ENCODE results near the gene SMG6.

SMG6 gene

GRCh38 chr17:2041561-2042389, 261.8 kb downstream of the SMG6 start, which contains the start of gene OVCA2 (continued):
- TF ChIP-seq, protein P1, sequence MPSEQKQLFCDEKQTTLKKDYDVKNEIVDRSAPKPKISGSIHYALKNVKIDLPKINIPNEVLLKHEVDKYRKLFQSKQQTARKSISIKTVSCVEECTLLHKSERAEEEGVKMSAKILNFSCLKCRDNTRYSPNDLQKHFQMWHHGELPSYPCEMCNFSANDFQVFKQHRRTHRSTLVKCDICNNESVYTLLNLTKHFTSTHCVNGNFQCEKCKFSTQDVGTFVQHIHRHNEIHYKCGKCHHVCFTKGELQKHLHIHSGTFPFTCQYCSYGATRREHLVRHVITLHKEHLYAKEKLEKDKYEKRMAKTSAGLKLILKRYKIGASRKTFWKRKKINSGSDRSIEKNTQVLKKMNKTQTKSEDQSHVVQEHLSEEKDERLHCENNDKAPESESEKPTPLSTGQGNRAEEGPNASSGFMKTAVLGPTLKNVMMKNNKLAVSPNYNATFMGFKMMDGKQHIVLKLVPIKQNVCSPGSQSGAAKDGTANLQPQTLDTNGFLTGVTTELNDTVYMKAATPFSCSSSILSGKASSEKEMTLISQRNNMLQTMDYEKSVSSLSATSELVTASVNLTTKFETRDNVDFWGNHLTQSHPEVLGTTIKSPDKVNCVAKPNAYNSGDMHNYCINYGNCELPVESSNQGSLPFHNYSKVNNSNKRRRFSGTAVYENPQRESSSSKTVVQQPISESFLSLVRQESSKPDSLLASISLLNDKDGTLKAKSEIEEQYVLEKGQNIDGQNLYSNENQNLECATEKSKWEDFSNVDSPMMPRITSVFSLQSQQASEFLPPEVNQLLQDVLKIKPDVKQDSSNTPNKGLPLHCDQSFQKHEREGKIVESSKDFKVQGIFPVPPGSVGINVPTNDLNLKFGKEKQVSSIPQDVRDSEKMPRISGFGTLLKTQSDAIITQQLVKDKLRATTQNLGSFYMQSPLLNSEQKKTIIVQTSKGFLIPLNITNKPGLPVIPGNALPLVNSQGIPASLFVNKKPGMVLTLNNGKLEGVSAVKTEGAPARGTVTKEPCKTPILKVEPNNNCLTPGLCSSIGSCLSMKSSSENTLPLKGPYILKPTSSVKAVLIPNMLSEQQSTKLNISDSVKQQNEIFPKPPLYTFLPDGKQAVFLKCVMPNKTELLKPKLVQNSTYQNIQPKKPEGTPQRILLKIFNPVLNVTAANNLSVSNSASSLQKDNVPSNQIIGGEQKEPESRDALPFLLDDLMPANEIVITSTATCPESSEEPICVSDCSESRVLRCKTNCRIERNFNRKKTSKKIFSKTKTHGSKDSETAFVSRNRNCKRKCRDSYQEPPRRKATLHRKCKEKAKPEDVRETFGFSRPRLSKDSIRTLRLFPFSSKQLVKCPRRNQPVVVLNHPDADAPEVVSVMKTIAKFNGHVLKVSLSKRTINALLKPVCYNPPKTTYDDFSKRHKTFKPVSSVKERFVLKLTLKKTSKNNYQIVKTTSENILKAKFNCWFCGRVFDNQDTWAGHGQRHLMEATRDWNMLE (tag by site-specific recombination; conservative IDR thresholded peaks at IDR 0.05; ENCODE audit: low read depth), result peak; percentile 49; the same call in 1 of the 2 replicates
- TF ChIP-seq ZNF221 (tag by site-specific recombination; IDR thresholded peaks at IDR 0.05; ENCODE audit: borderline replicate concordance) (no peak), ZXDB (tag by site-specific recombination; IDR thresholded peaks at IDR 0.05) (peak; percentile 84), ZNF362 (tag by site-specific recombination; IDR thresholded peaks at IDR 0.05) (no peak), ZNF350 (tag by site-specific recombination; IDR thresholded peaks at IDR 0.05) (no peak), ZNF341 (tag by site-specific recombination; IDR thresholded peaks at IDR 0.05; ENCODE audit: low read depth) (peak; percentile 94), OSR2 (tag by site-specific recombination; IDR thresholded peaks at IDR 0.05) (0 out of 2 replicates have a peak, but pooled peaks have one; percentile 20), BCL11A (tag by site-specific recombination; IDR thresholded peaks at IDR 0.05; ENCODE audit: low read depth) (no peak), GLI2 (tag by site-specific recombination; IDR thresholded peaks at IDR 0.05; ENCODE audit: borderline replicate concordance, low read depth) (no peak), ZFP37 (tag by site-specific recombination; IDR thresholded peaks at IDR 0.05) (peak; percentile 48; the same call in 1 of the 2 replicates), ZNF629 (tag by site-specific recombination; IDR thresholded peaks at IDR 0.05) (peak; percentile 80), ZSCAN30 (tag by site-specific recombination; IDR thresholded peaks at IDR 0.05) (no peak), ZNF121 (tag by site-specific recombination; IDR thresholded peaks at IDR 0.05) (no peak), ZNF488 (tag by site-specific recombination; IDR thresholded peaks at IDR 0.05) (no peak), ZNF146 (tag by site-specific recombination; IDR thresholded peaks at IDR 0.05) (no peak), ZBTB49 (tag by site-specific recombination; IDR thresholded peaks at IDR 0.05; ENCODE audit: low read depth) (no peak), ZNF701 (tag by site-specific recombination; IDR thresholded peaks at IDR 0.05) (no peak), ZNF366 (tag by site-specific recombination; conservative IDR thresholded peaks at IDR 0.05) (no peak), GLIS2 (tag by site-specific recombination; IDR thresholded peaks at IDR 0.05) (peak; percentile 60), ZNF600 (tag by site-specific recombination; IDR thresholded peaks at IDR 0.05) (peak; percentile 31; the same call in 1 of the 2 replicates), ZBTB6 (tag by site-specific recombination; IDR thresholded peaks at IDR 0.05) (peak; percentile 36; the same call in 1 of the 2 replicates)
- TF ChIP-seq, protein P2, sequence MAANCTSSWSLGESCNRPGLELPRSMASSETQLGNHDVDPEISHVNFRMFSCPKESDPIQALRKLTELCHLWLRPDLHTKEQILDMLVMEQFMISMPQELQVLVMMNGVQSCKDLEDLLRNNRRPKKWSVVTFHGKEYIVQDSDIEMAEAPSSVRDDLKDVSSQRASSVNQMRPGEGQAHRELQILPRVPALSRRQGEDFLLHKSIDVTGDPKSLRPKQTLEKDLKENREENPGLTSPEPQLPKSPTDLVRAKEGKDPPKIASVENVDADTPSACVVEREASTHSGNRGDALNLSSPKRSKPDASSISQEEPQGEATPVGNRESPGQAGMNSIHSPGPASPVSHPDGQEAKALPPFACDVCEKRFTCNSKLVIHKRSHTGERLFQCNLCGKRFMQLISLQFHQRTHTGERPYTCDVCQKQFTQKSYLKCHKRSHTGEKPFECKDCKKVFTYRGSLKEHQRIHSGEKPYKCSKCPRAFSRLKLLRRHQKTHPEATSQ (tag by site-specific recombination; IDR thresholded peaks at IDR 0.05), result 0 out of 2 replicates have a peak, but pooled peaks have one; percentile 45
- TF ChIP-seq, protein P3, sequence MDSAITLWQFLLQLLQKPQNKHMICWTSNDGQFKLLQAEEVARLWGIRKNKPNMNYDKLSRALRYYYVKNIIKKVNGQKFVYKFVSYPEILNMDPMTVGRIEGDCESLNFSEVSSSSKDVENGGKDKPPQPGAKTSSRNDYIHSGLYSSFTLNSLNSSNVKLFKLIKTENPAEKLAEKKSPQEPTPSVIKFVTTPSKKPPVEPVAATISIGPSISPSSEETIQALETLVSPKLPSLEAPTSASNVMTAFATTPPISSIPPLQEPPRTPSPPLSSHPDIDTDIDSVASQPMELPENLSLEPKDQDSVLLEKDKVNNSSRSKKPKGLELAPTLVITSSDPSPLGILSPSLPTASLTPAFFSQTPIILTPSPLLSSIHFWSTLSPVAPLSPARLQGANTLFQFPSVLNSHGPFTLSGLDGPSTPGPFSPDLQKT (IDR thresholded peaks at IDR 0.05; ENCODE audit: borderline replicate concordance, low read depth, low read length), result no peak; the same call in 1 of the 2 replicates
